Mesenchymal stem cell (in vitro differentiated cells and primary cell): ENCODE results near the gene ZNF487.

ENCODE experiments used
- DNase-seq: peaks from one replicate; pipeline ENCODE4 v3.0.0-alpha.2; 2013
- H2AFZ ChIP-seq: one replicate; pipeline ENCODE4 v1.6.1; 2013; ENCODE audit warnings: low read depth, mild to moderate bottlenecking, control low read depth, inconsistent platforms, low read length, moderate library complexity
- H2AK5ac ChIP-seq: 2 replicates; pipeline ENCODE4 v1.6.1; 2013; ENCODE audit warnings: low read length, moderate library complexity, mild to moderate bottlenecking, inconsistent platforms; ENCODE audit not compliant: severe bottlenecking
- H2BK120ac ChIP-seq: one replicate; pipeline ENCODE4 v1.6.1; 2013; ENCODE audit warnings: low read depth, mild to moderate bottlenecking, inconsistent platforms, low read length, moderate library complexity
- H2BK12ac ChIP-seq, 2 experiments: one replicate each; pipeline ENCODE4 v1.6.1; 2013; ENCODE audit warnings: inconsistent platforms in 2 of 2, low read length in 2 of 2, mild to moderate bottlenecking in 2 of 2, moderate library complexity in 2 of 2, control low read depth in 1 of 2
- H2BK15ac ChIP-seq: one replicate; pipeline ENCODE4 v1.6.1; 2013; ENCODE audit warnings: mild to moderate bottlenecking, low read depth, inconsistent platforms; ENCODE audit not compliant: poor library complexity, severe bottlenecking
- H2BK5ac ChIP-seq: 2 replicates; pipeline ENCODE4 v1.6.1; 2013; ENCODE audit warnings: low read depth, mild to moderate bottlenecking, low read length, control low read depth, inconsistent platforms; ENCODE audit not compliant: poor library complexity, severe bottlenecking
- H3K14ac ChIP-seq, 2 experiments: one replicate each; pipeline ENCODE4 v1.6.1; 2013; ENCODE audit warnings: inconsistent platforms in 2 of 2, low read length in 2 of 2, control low read depth in 1 of 2, mild to moderate bottlenecking in 1 of 2, moderate library complexity in 1 of 2
- H3K18ac ChIP-seq, 2 experiments: one replicate each; pipeline ENCODE4 v1.6.1; 2013; ENCODE audit warnings: inconsistent platforms in 2 of 2, low read length in 2 of 2, control low read depth in 1 of 2, low read depth in 1 of 2, mild to moderate bottlenecking in 1 of 2
- H3K23ac ChIP-seq, 2 experiments: one replicate each; pipeline ENCODE4 v1.6.1; 2013; ENCODE audit warnings: inconsistent platforms in 2 of 2, low read length in 2 of 2, mild to moderate bottlenecking in 2 of 2, moderate library complexity in 2 of 2, control low read depth in 1 of 2
- H3K27ac ChIP-seq: 2 replicates; pipeline ENCODE4 v1.5.1; 2013; ENCODE audit warnings: mild to moderate bottlenecking, moderate library complexity, low read length, control low read depth, inconsistent platforms; ENCODE audit not compliant: poor library complexity, severe bottlenecking
- H3K27me3 ChIP-seq, 2 experiments: 2 replicates each; pipeline versions ENCODE4 v1.6.1 to v1.7.0; 2013; ENCODE audit warnings: low read length in 2 of 2, mild to moderate bottlenecking in 2 of 2, moderate library complexity in 2 of 2, control low read depth in 1 of 2, inconsistent platforms in 1 of 2; ENCODE audit not compliant: control insufficient read depth in 1 of 2, insufficient read depth in 1 of 2
- H3K36me3 ChIP-seq, 2 experiments: 2 replicates each; pipeline versions ENCODE4 v1.6.1 to v1.7.0; 2013; ENCODE audit warnings: low read length in 2 of 2, control low read depth in 1 of 2, inconsistent platforms in 1 of 2, low read depth in 1 of 2, mild to moderate bottlenecking in 1 of 2; ENCODE audit not compliant: insufficient read depth in 2 of 2, control insufficient read depth in 1 of 2
- H3K4ac ChIP-seq, 2 experiments: one replicate each; pipeline ENCODE4 v1.6.1; 2013; ENCODE audit warnings: inconsistent platforms in 2 of 2, low read length in 2 of 2, mild to moderate bottlenecking in 2 of 2, moderate library complexity in 2 of 2, control low read depth in 1 of 2, low read depth in 1 of 2
- H3K4me1 ChIP-seq: 2 replicates; pipeline ENCODE4 v1.6.1; 2013; ENCODE audit warnings: low read depth, low read length, control low read depth; ENCODE audit not compliant: control insufficient read depth, insufficient read depth
- H3K4me2 ChIP-seq: 2 replicates; pipeline ENCODE4 v1.6.1; 2013; ENCODE audit warnings: low read length, mild to moderate bottlenecking, inconsistent platforms; ENCODE audit not compliant: poor library complexity, severe bottlenecking
- H3K4me3 ChIP-seq, 2 experiments: 2 replicates each; pipeline versions ENCODE4 v1.5.1 to v1.7.0; 2013; ENCODE audit warnings: low read length in 2 of 2, mild to moderate bottlenecking in 2 of 2, control low read depth in 1 of 2, low read depth in 1 of 2; ENCODE audit not compliant: insufficient read depth in 1 of 2
- H3K79me1 ChIP-seq: replicated peaks from 2 replicates; pipeline ENCODE4 v1.6.1; 2013; ENCODE audit warnings: mild to moderate bottlenecking, control low read depth, low read length, inconsistent platforms; ENCODE audit not compliant: poor library complexity, severe bottlenecking
- H3K9ac ChIP-seq: 2 replicates; pipeline ENCODE4 v1.7.0; 2013; ENCODE audit warnings: mild to moderate bottlenecking, low read length, moderate library complexity
- H3K9me3 ChIP-seq: 2 replicates; pipeline ENCODE4 v1.7.0; 2013; ENCODE audit warnings: mild to moderate bottlenecking, low read length; ENCODE audit not compliant: control insufficient read depth
- H4K8ac ChIP-seq: one replicate; pipeline ENCODE4 v1.6.1; 2013; ENCODE audit warnings: inconsistent platforms, mild to moderate bottlenecking, low read length, moderate library complexity
- H4K91ac ChIP-seq: one replicate; pipeline ENCODE4 v1.6.1; 2013; ENCODE audit warnings: mild to moderate bottlenecking, low read length, inconsistent platforms
- WGBS: methylation state at CpG from one replicate; pipeline ENCODE4 v1.1.7; 2013; ENCODE audit warnings: mixed read lengths; 5-methylcytosine and 5-hydroxymethylcytosine counted together

The ZNF487 gene

GRCh38 chr10:43396061-43396927 is 40.6 kb upstream of the ZNF487 start:
- peak overlapping the region in 1 of 2 experiments; percentile 83 for H3K23ac ChIP-seq
- peak overlapping the region; percentile 73 to 92 for H3K4ac ChIP-seq
- H2AK5ac ChIP-seq = peak overlapping the region; percentile 80
- peaks cover 15% of the 10 kb centered on the region for H3K4me1 ChIP-seq
- H4K8ac ChIP-seq = peak overlapping the region; percentile 52
- H3K9ac ChIP-seq = peak overlapping the region; percentile 95
- H2BK12ac ChIP-seq = peak overlapping the region in 1 of 2 experiments; percentile 54
- no peaks in the 10 kb centered on the region for H3K9me3 ChIP-seq
- H3K18ac ChIP-seq = peak overlapping the region; percentile 80 to 94
- peak overlapping the region; percentile 39 for H2AFZ ChIP-seq
- H3K79me1 ChIP-seq = peaks cover 1% of the 10 kb centered on the region
- H2BK120ac ChIP-seq = peak overlapping the region; percentile 94
- DNase-seq = peak; percentile 80
- H3K27ac ChIP-seq = peak overlapping the region; percentile 88
- peaks cover 26 to 63% of the 10 kb centered on the region in 2 experiments for H3K36me3 ChIP-seq
- H3K14ac ChIP-seq = peak overlapping the region; percentile 43 to 93
- peak overlapping the region; percentile 34 for H4K91ac ChIP-seq
- peak overlapping the region; percentile 77 for H2BK15ac ChIP-seq
- under 1% methylated on average over 44 of the region's 71 CpGs for WGBS
- peak overlapping the region; percentile 90 for H3K4me2 ChIP-seq
- H2BK5ac ChIP-seq = peak overlapping the region; percentile 53
- no peaks in the 10 kb centered on the region for H3K27me3 ChIP-seq
- H3K4me3 ChIP-seq = peak overlapping the region; percentile 73 to 88

- Histone ChIP-seq H2BK120ac (peak overlapping the region; percentile 94), H2BK12ac (peak overlapping the region in 1 of 2 experiments; percentile 42), H3K18ac (peak overlapping the region; percentile 80 to 94), H3K23ac (peak overlapping the region in 1 of 2 experiments; percentile 89), H2BK5ac (peak overlapping the region; percentile 81), H3K36me3 (peaks cover 18 to 58% of the 10 kb centered on the region in 2 experiments), H3K4me2 (peak overlapping the region; percentile 72), H3K27me3 (no peaks in the 10 kb centered on the region), H3K79me1 (peaks cover 1% of the 10 kb centered on the region), H3K9ac (peak overlapping the region; percentile 89), H4K91ac (peak overlapping the region; percentile 95), H3K27ac (peak overlapping the region; percentile 83), H3K4ac (peak overlapping the region; percentile 73 to 98), H3K4me1 (peaks cover 17% of the 10 kb centered on the region), H3K9me3 (no peaks in the 10 kb centered on the region), H4K8ac (peak overlapping the region; percentile 95), H2AFZ (no peak overlapping the region), H3K4me3 (peak overlapping the region; percentile 73 to 80), H3K14ac (peak overlapping the region; percentile 25 to 65), H2BK15ac (peak overlapping the region; percentile 77), H2AK5ac (no peak overlapping the region)
- DNase-seq = peak; percentile 92
- WGBS = under 1% methylated on average over 58 of the region's 70 CpGs
Observed at GRCh38 chr10:43396928-43397624, 39.8 kb upstream of the ZNF487 start.

- Histone ChIP-seq H2BK12ac (no peak overlapping the region), H2BK15ac (no peak overlapping the region), H3K4me1 (peaks cover 21% of the 10 kb centered on the region), H3K4me2 (no peak overlapping the region), H3K4me3 (no peak overlapping the region), H3K9ac (no peak overlapping the region), H3K27me3 (no peaks in the 10 kb centered on the region), H2AK5ac (no peak overlapping the region), H3K9me3 (no peaks in the 10 kb centered on the region), H2AFZ (no peak overlapping the region), H2BK5ac (no peak overlapping the region), H3K23ac (no peak overlapping the region), H3K79me1 (no peaks in the 10 kb centered on the region), H3K14ac (no peak overlapping the region), H4K91ac (no peak overlapping the region), H3K18ac (peak overlapping the region in 1 of 2 experiments; percentile 60), H3K27ac (peak overlapping the region; percentile 16), H3K4ac (no peak overlapping the region), H3K36me3 (peaks cover 13 to 56% of the 10 kb centered on the region in 2 experiments), H4K8ac (no peak overlapping the region), H2BK120ac (no peak overlapping the region)
- 91% methylated on average over 2 of the region's 2 CpGs for WGBS
- DNase-seq = no peak
Observed at GRCh38 chr10:43398939-43399319, 38.0 kb upstream of the ZNF487 start.
